H1 (cell line): ENCODE data around the gene NOX5. TPM values are rescaled to one million over a fixed set of nuclear protein-coding genes. Genes with fewer than 3 reads are reported as not detected.
A peak's percentile ranks its signal among the peaks of the same experiment; 100 is the strongest.

ENCODE experiments used
- CTCF ChIA-PET: fragments of 300-600 bp; sonication (Branson Sonifier 250); formaldehyde crosslinking; loops from one replicate; lab custom pipeline; 2021; ENCODE audit not compliant: partially characterized antibody; lab: Charles Lee
- POLR2A ChIA-PET: fragments of 300-600 bp; sonication (Branson Sonifier 250); formaldehyde crosslinking; loops from one replicate; lab custom pipeline; 2021; ENCODE audit warnings: inconsistent platforms; ENCODE audit not compliant: partially characterized antibody; lab: Charles Lee
- DNase-seq, 2 experiments: peaks; one replicate each; pipeline versions ENCODE4 v3.0.0 to v3.0.0-alpha.2; 2010 to 2022; ENCODE audit warnings: low spot score in 2 of 2, low read depth in 1 of 2, mixed read lengths in 1 of 2
- FAIRE-seq: peaks from 2 replicates; lab custom pipeline; 2011; peaks lifted over from hg19 to GRCh38; lab: Jason Lieb, UNC
- H2AFZ ChIP-seq: 2 replicates; pipeline ENCODE4 v1.8.1; 2012; ENCODE audit warnings: low read length, inconsistent platforms
- H2AK5ac ChIP-seq: 2 replicates; pipeline ENCODE4 v1.6.1; 2013; ENCODE audit warnings: low read depth, low read length
- H2BK120ac ChIP-seq: replicated peaks from 2 replicates; pipeline ENCODE3; 2013; ENCODE audit warnings: low read depth, low read length, inconsistent platforms
- H2BK12ac ChIP-seq: 2 replicates; pipeline ENCODE4 v1.6.1; 2013; ENCODE audit warnings: low read depth, low read length
- H2BK15ac ChIP-seq: 2 replicates; pipeline ENCODE4 v1.6.1; 2013; ENCODE audit warnings: low read length
- H2BK20ac ChIP-seq: 2 replicates; pipeline ENCODE4 v1.6.1; 2013; ENCODE audit warnings: low read length
- H2BK5ac ChIP-seq: 2 replicates; pipeline ENCODE4 v1.6.1; 2013; ENCODE audit warnings: low read depth, low read length
- H3K14ac ChIP-seq: 2 replicates; pipeline ENCODE4 v1.6.1; 2013; ENCODE audit warnings: inconsistent platforms; ENCODE audit not compliant: insufficient read length
- H3K18ac ChIP-seq: 2 replicates; pipeline ENCODE4 v1.6.1; 2013; ENCODE audit warnings: low read length; ENCODE audit errors: extremely low read depth
- H3K23ac ChIP-seq: 2 replicates; pipeline ENCODE4 v1.6.1; 2013; ENCODE audit warnings: inconsistent platforms; ENCODE audit not compliant: insufficient read length
- H3K23me2 ChIP-seq: 2 replicates; pipeline ENCODE4 v1.6.1; 2013; ENCODE audit warnings: low read depth, low read length
- H3K27ac ChIP-seq: 2 replicates; pipeline ENCODE4 v1.6.1; 2011; ENCODE audit warnings: low read depth, low read length, inconsistent platforms
- H3K27me3 ChIP-seq, 4 experiments: replicated peaks in 1 of 4; 1 replicate in 1 of 4; 2 replicates in 3 of 4; pipeline versions ENCODE4 v1.6.1 to v1.8.1; 2011 to 2013; ENCODE audit warnings: low read length in 3 of 4, mild to moderate bottlenecking in 3 of 4, inconsistent platforms in 2 of 4, mixed read lengths in 2 of 4, moderate library complexity in 1 of 4; ENCODE audit not compliant: control insufficient read depth in 3 of 4, insufficient read depth in 3 of 4; ENCODE audit errors: extremely low read depth in 1 of 4
- H3K36me3 ChIP-seq, 4 experiments: 2 replicates each; pipeline versions ENCODE4 v1.6.1 to v1.8.1; 2011 to 2013; ENCODE audit warnings: mild to moderate bottlenecking in 4 of 4, low read length in 3 of 4, moderate library complexity in 2 of 4, control low read depth in 1 of 4, inconsistent platforms in 1 of 4; ENCODE audit not compliant: insufficient read depth in 4 of 4, control insufficient read depth in 2 of 4
- H3K4ac ChIP-seq: replicated peaks from 2 replicates; pipeline ENCODE3; 2013; ENCODE audit warnings: low read length, low read depth, mixed read lengths, inconsistent platforms; ENCODE audit not compliant: insufficient read length
- H3K4me1 ChIP-seq, 4 experiments: replicated peaks in 1 of 4; 1 replicate in 1 of 4; 2 replicates in 3 of 4; pipeline versions ENCODE4 v1.6.1 to v1.8.1; 2011 to 2013; ENCODE audit warnings: low read length in 3 of 4, inconsistent platforms in 2 of 4, mixed read lengths in 1 of 4; ENCODE audit not compliant: insufficient read depth in 4 of 4, control insufficient read depth in 3 of 4
- H3K4me2 ChIP-seq, 2 experiments: 2 replicates each; pipeline versions ENCODE4 v1.6.1 to v1.8.1; 2011 to 2013; ENCODE audit warnings: low read depth in 2 of 2, low read length in 2 of 2, control low read depth in 1 of 2, inconsistent platforms in 1 of 2, mild to moderate bottlenecking in 1 of 2; ENCODE audit not compliant: insufficient read depth in 1 of 2
- H3K4me3 ChIP-seq, 4 experiments: fragments of 200-600, 300-600 bp in 1 of 4; sonication (generic), shearing (Covaris generic), sonication (Bioruptor Twin) in 1 of 4; 2 replicates each; pipeline versions ENCODE4 v1.5.1 to v1.8.1; 2011 to 2016; ENCODE audit warnings: low read length in 4 of 4, low read depth in 3 of 4, control low read depth in 2 of 4, inconsistent platforms in 2 of 4, mild to moderate bottlenecking in 2 of 4, mixed read lengths in 1 of 4, moderate library complexity in 1 of 4; ENCODE audit not compliant: insufficient read depth in 2 of 4; ENCODE audit errors: extremely low read depth in 1 of 4
- H3K56ac ChIP-seq: replicated peaks from 2 replicates; pipeline ENCODE3; 2013; ENCODE audit warnings: low read depth, mild to moderate bottlenecking, mixed read lengths, low read length, inconsistent platforms; ENCODE audit not compliant: insufficient read length
- H3K79me1 ChIP-seq: 2 replicates; pipeline ENCODE4 v1.6.1; 2013; ENCODE audit warnings: low read depth, low read length, control low read depth
- H3K79me2 ChIP-seq, 2 experiments: 2 replicates each; pipeline versions ENCODE4 v1.6.1 to v1.8.1; 2012 to 2013; ENCODE audit warnings: low read length in 2 of 2, mild to moderate bottlenecking in 2 of 2, inconsistent platforms in 1 of 2; ENCODE audit not compliant: insufficient read depth in 2 of 2, control insufficient read depth in 1 of 2
- H3K9ac ChIP-seq, 4 experiments: replicated peaks in 1 of 4; 1 replicate in 1 of 4; 2 replicates in 3 of 4; pipeline versions ENCODE4 v1.6.1 to v1.8.1; 2011 to 2013; ENCODE audit warnings: low read depth in 3 of 4, low read length in 3 of 4, control low read depth in 2 of 4, mild to moderate bottlenecking in 2 of 4, moderate library complexity in 2 of 4, inconsistent platforms in 1 of 4; ENCODE audit errors: extremely low read depth in 1 of 4
- H3K9me3 ChIP-seq, 2 experiments: 2 replicates each; pipeline versions ENCODE4 v1.6.1 to v1.8.1; 2012 to 2013; ENCODE audit warnings: mild to moderate bottlenecking in 2 of 2, moderate library complexity in 2 of 2, control low read depth in 1 of 2, inconsistent platforms in 1 of 2, low read depth in 1 of 2, low read length in 1 of 2, mixed read lengths in 1 of 2; ENCODE audit not compliant: insufficient read depth in 2 of 2
- H4K20me1 ChIP-seq, 2 experiments: replicated peaks in 1 of 2; 2 replicates each; pipeline versions ENCODE3 to v1.8.1; 2011 to 2013; ENCODE audit warnings: inconsistent platforms in 2 of 2, low read length in 2 of 2, mild to moderate bottlenecking in 1 of 2; ENCODE audit not compliant: insufficient read depth in 2 of 2, control insufficient read depth in 1 of 2
- H4K5ac ChIP-seq: 2 replicates; pipeline ENCODE4 v1.6.1; 2013; ENCODE audit warnings: low read length, low read depth, mixed read lengths, inconsistent platforms; ENCODE audit not compliant: insufficient read length
- H4K8ac ChIP-seq: 2 replicates; pipeline ENCODE4 v1.8.0; 2013; ENCODE audit warnings: mild to moderate bottlenecking, moderate library complexity, low read length, inconsistent platforms; ENCODE audit not compliant: insufficient read depth; ENCODE audit errors: extremely low read depth
- H4K91ac ChIP-seq: replicated peaks from 2 replicates; pipeline ENCODE3; 2013; ENCODE audit warnings: low read length, mixed read lengths, inconsistent platforms; ENCODE audit not compliant: insufficient read length
- BACH1 ChIP-seq: IDR thresholded peaks from 2 replicates; pipeline ENCODE4 v1.6.1; 2012; ENCODE audit warnings: low read length, improper control_type of control experiment
- CHD1 ChIP-seq: IDR thresholded peaks from 2 replicates; pipeline ENCODE4 v1.6.1; 2012; ENCODE audit warnings: low read depth, low read length, improper control_type of control experiment
- EGR1 ChIP-seq: IDR thresholded peaks from 2 replicates; pipeline ENCODE4 v1.6.1; 2011; ENCODE audit warnings: low read depth, low read length, borderline replicate concordance
- FOSL1 ChIP-seq: IDR thresholded peaks from 2 replicates; pipeline ENCODE4 v1.6.1; 2011; ENCODE audit warnings: mild to moderate bottlenecking, low read depth, low read length, moderate library complexity; ENCODE audit not compliant: insufficient read depth
- GABPA ChIP-seq: IDR thresholded peaks from 2 replicates; pipeline ENCODE4 v1.6.1; 2011; ENCODE audit warnings: mild to moderate bottlenecking, low read length, moderate library complexity, borderline replicate concordance; ENCODE audit not compliant: insufficient read depth
- HDAC2 ChIP-seq, 2 experiments: fragments of 300-600 bp in 1 of 2; sonication (generic) in 1 of 2; IDR thresholded peaks; 2 replicates each; pipeline ENCODE4 v1.6.1; 2011 to 2012; ENCODE audit warnings: low read depth in 2 of 2, low read length in 2 of 2, mild to moderate bottlenecking in 2 of 2, moderate library complexity in 2 of 2, borderline replicate concordance in 1 of 2, inconsistent platforms in 1 of 2
- JUN ChIP-seq: IDR thresholded peaks from 2 replicates; pipeline ENCODE4 v1.6.1; 2011; ENCODE audit warnings: low read depth, mild to moderate bottlenecking, improper control_type of control experiment, low read length
- MAX ChIP-seq: IDR thresholded peaks from 2 replicates; pipeline ENCODE4 v1.6.1; 2012; ENCODE audit warnings: inconsistent platforms
- POLR2AphosphoS5 ChIP-seq: IDR thresholded peaks from 2 replicates; pipeline ENCODE4 v1.6.1; 2011; ENCODE audit warnings: low read depth, low read length
- RXRA ChIP-seq: IDR thresholded peaks from 2 replicates; pipeline ENCODE4 v1.6.1; 2011; ENCODE audit warnings: low read depth, mild to moderate bottlenecking, low read length, moderate library complexity; ENCODE audit not compliant: insufficient read depth
- WGBS, 2 experiments: shearing (Covaris generic) in 1 of 2; methylation state at CpG; one replicate each; pipeline versions ENCODE4 v1.1.6 to v1.1.7; 2013 to 2015; ENCODE audit warnings: low lambda C conversion rate in 2 of 2, mixed read lengths in 2 of 2, inconsistent platforms in 1 of 2, low coverage in 1 of 2, missing lambda C conversion rate in 1 of 2; ENCODE audit not compliant: insufficient replicate concordance in 2 of 2, insufficient coverage in 1 of 2, insufficient read length in 1 of 2; ENCODE audit errors: extremely low coverage in 1 of 2, missing lambda C conversion rate in 1 of 2; 5-methylcytosine and 5-hydroxymethylcytosine counted together
- polyA plus RNA-seq, 7 experiments: library from polyadenylated mRNA; depleted of rRNA in 3 of 7; stranded (reverse) in 5 of 7; unstranded in 2 of 7; fragments of >200 nt in 5 of 7; fragments of 200-250 nt in 2 of 7; gene quantifications; 1 replicate in 5 of 7; 2 replicates in 1 of 7; 4 replicates in 1 of 7; pipeline versions ENCODE4 v1.2.1 to v1.2.3, GENCODE V29; 2011 to 2013; ENCODE audit warnings: missing spikeins in 2 of 7, mixed read lengths in 2 of 7
- total RNA-seq: library from RNA; stranded (reverse); fragmentation: NEBNext Ultra II Directional; extraction: Animal tissue kit (Norgen Biotek cat#: 25700); gene quantifications from 2 replicates; pipeline ENCODE4 v1.2.1, GENCODE V29; 2021

The NOX5 gene
- total and polyA plus RNA-seq, 2 of the 8 experiments (the other 6 are each of a cell fraction or from before 2014, with no cell fraction given) = under 0.01 TPM; not detected in 1

GRCh38 chr15:69012761-69013364, 1.6 kb upstream of the NOX5 start:
- CTCF ChIA-PET = interaction anchor here (0.5 to 2.3 kb wide), 5 partner anchors 19 to 196 kb away, joined by 3 to 9 read pairs (median 3); no protein-coding TSS in a partner anchor

More at GRCh38 chr15:69012761-69013364, 1.6 kb upstream of the NOX5 start:
- H3K56ac ChIP-seq = no peak overlapping the region
- H2AFZ ChIP-seq = no peak overlapping the region
- POLR2A ChIA-PET = no interaction called here
- H3K27ac ChIP-seq = no peak overlapping the region
- no peak overlapping the region for H3K14ac ChIP-seq
- peak in 1 of 2 experiments; percentile 2 for DNase-seq
- no peak for TF ChIP-seq JUN
- TF ChIP-seq FOSL1 = no peak
- TF ChIP-seq RXRA = no peak
- TF ChIP-seq EGR1 = no peak
- no peak for TF ChIP-seq POLR2AphosphoS5
- TF ChIP-seq HDAC2 (IDR thresholded peaks at IDR 0.05; ENCODE audit: borderline replicate concordance in 1 of 2, low read depth in 2 of 2, low read length in 2 of 2) = no peak
- TF ChIP-seq MAX = no peak
- no peak for TF ChIP-seq BACH1
- TF ChIP-seq GABPA = no peak
- no peak for TF ChIP-seq CHD1
- TF ChIP-seq, all 59 proteins: peak for 0
- no peaks in the 10 kb centered on the region for H3K79me2 ChIP-seq
- no peak overlapping the region for H3K4me2 ChIP-seq
- no peak overlapping the region for H3K18ac ChIP-seq
- no peaks in the 10 kb centered on the region; a peak in 1 of 7 replicates for H3K27me3 ChIP-seq
- no peak overlapping the region for H4K5ac ChIP-seq
- no peak overlapping the region for H2BK15ac ChIP-seq
- H2BK12ac ChIP-seq = no peak overlapping the region
- H3K36me3 ChIP-seq = no peaks in the 10 kb centered on the region
- H2BK20ac ChIP-seq = no peak overlapping the region
- H3K4ac ChIP-seq = no peak overlapping the region
- no peak overlapping the region for H2BK5ac ChIP-seq
- H3K9me3 ChIP-seq = peaks cover 0 to 7% of the 10 kb centered on the region in 2 experiments; a peak in 1 of 4 replicates
- H4K8ac ChIP-seq = no peak overlapping the region
- no peak overlapping the region for H2BK120ac ChIP-seq
- no peaks in the 10 kb centered on the region for H3K23me2 ChIP-seq
- H3K4me3 ChIP-seq = no peak overlapping the region
- no peak overlapping the region for H3K23ac ChIP-seq
- H4K91ac ChIP-seq = no peak overlapping the region
- no peaks in the 10 kb centered on the region for H3K79me1 ChIP-seq
- H3K4me1 ChIP-seq = 0 out of 7 replicates have a peak, but pooled peaks cover 0 to under 1% (median 0%) of the 10 kb centered on the region in 4 experiments
- H2AK5ac ChIP-seq = no peak overlapping the region
- H4K20me1 ChIP-seq = no peaks in the 10 kb centered on the region
- WGBS, 2 experiments = 82% methylated on average over 5 of the region's 5 CpGs; no CpG with 5 or more reads in 1 of the 2 experiments
- H3K9ac ChIP-seq = no peak overlapping the region
- FAIRE-seq = no peak
